PC-9 (cell line): ENCODE measurements around the gene CALM1. TPM values are rescaled to one million over a fixed set of nuclear protein-coding genes. Genes with fewer than 3 reads are reported as not detected.

Experiments used
- BruUV-seq: library from RNA; stranded (reverse); fragments of 400-500 nt; replicated peaks from 2 replicates; lab custom pipeline; 2021; lab: Mats Ljungman, UMichigan
- CTCF ChIA-PET: fragments of 300-600 bp; sonication (Branson Sonifier 250); formaldehyde crosslinking; loops from one replicate; lab custom pipeline; 2022; ENCODE audit warnings: antibody characterized with exemption; lab: Charles Lee
- POLR2A ChIA-PET: fragments of 300-600 bp; sonication (Branson Sonifier 250); formaldehyde crosslinking; loops from one replicate; lab custom pipeline; 2022; ENCODE audit warnings: antibody characterized with exemption; ENCODE audit not compliant: unreplicated experiment; lab: Charles Lee
- DNase-seq, 2 experiments: peaks; one replicate each; pipeline versions ENCODE4 v3.0.0 to v3.0.0-alpha.2; 2015 to 2022; ENCODE audit warnings: mixed read lengths in 1 of 2
- H2AFZ ChIP-seq: fragments of 200-600 bp; sonication (generic); 2 replicates; pipeline ENCODE4 v1.8.1; 2017; ENCODE audit warnings: antibody characterized with exemption
- H3F3A ChIP-seq: fragments of 200-600 bp; sonication (generic); 2 replicates; pipeline ENCODE4 v1.8.1; 2017; ENCODE audit warnings: antibody characterized with exemption, mild to moderate bottlenecking, low read depth; ENCODE audit not compliant: insufficient read depth
- H3K27ac ChIP-seq: fragments of 200-600 bp; sonication (generic); 2 replicates; pipeline ENCODE4 v1.6.1; 2016; ENCODE audit warnings: mixed run types
- H3K27me3 ChIP-seq: fragments of 200-600 bp; sonication (generic); 2 replicates; pipeline ENCODE4 v1.6.1; 2016; ENCODE audit warnings: low read depth, mixed run types; ENCODE audit not compliant: insufficient read depth
- H3K36me3 ChIP-seq: fragments of 200-600 bp; sonication (generic); 2 replicates; pipeline ENCODE4 v1.6.1; 2016; ENCODE audit warnings: low read depth, mixed run types
- H3K4me1 ChIP-seq: fragments of 200-600 bp; sonication (generic); replicated peaks from 2 replicates; pipeline ENCODE4 v1.6.1; 2016; ENCODE audit warnings: mixed run types; ENCODE audit not compliant: insufficient read depth
- H3K4me2 ChIP-seq: fragments of 200-600 bp; sonication (generic); 2 replicates; pipeline ENCODE4 v1.6.1; 2017; ENCODE audit warnings: mixed run types
- H3K4me3 ChIP-seq: fragments of 200-600 bp; sonication (generic); 2 replicates; pipeline ENCODE4 v1.6.1; 2016; ENCODE audit warnings: mixed run types
- H3K79me2 ChIP-seq: fragments of 200-600 bp; sonication (generic); 2 replicates; pipeline ENCODE4 v1.6.1; 2017; ENCODE audit warnings: low read depth, mixed run types
- H3K9me2 ChIP-seq: fragments of 200-600 bp; sonication (generic); 2 replicates; pipeline ENCODE4 v1.8.1; 2017; ENCODE audit warnings: mild to moderate bottlenecking; ENCODE audit not compliant: insufficient read depth
- H3K9me3 ChIP-seq: fragments of 200-600 bp; sonication (generic); 2 replicates; pipeline ENCODE4 v1.8.1; 2016; ENCODE audit warnings: low read depth; ENCODE audit not compliant: insufficient read depth
- H4K20me1 ChIP-seq: fragments of 200-600 bp; sonication (generic); 2 replicates; pipeline ENCODE4 v1.8.1; 2017; ENCODE audit not compliant: insufficient read depth
- CTCF ChIP-seq: fragments of 200-600 bp; sonication (generic); conservative IDR thresholded peaks from 2 replicates; pipeline ENCODE4 v1.6.1; 2017; ENCODE audit warnings: mixed run types, antibody characterized with exemption, mild to moderate bottlenecking, moderate library complexity
- EZH2 ChIP-seq: fragments of 200-600 bp; sonication (generic); IDR thresholded peaks from 2 replicates; pipeline ENCODE4 v1.8.0; 2017; ENCODE audit warnings: antibody characterized with exemption, low read depth
- intact Hi-C: fragments of 100-400 bp; cut with micrococcal nuclease; formaldehyde crosslinking; loops from one replicate; pipeline ENCODE4 v1.10.0; 2022; ENCODE audit not compliant: unreplicated experiment
- total RNA-seq: library from RNA; stranded (reverse); gene quantifications from 2 replicates; pipeline ENCODE4 v1.2.3, GENCODE V29; 2021

CALM1 gene
- total RNA-seq, 1 experiment from 2014 or later: 103 TPM

GRCh38 chr14:90445011-90445410, 48.2 kb downstream of the CALM1 start:
- Histone ChIP-seq H3K4me3 (no peak overlapping the region), H3F3A (peaks cover 28% of the 10 kb centered on the region), H3K36me3 (no peaks in the 10 kb centered on the region), H3K27me3 (no peaks in the 10 kb centered on the region), H3K9me2 (no peaks in the 10 kb centered on the region), H3K4me1 (peaks cover 29% of the 10 kb centered on the region), H3K27ac (peak overlapping the region; percentile 91), H4K20me1 (no peaks in the 10 kb centered on the region), H3K79me2 (no peaks in the 10 kb centered on the region), H3K9me3 (no peaks in the 10 kb centered on the region), H3K4me2 (peak overlapping the region; percentile 62), H2AFZ (no peak overlapping the region)
- intact Hi-C loops: loop anchor here (2.0 kb wide), 1 partner anchor 78 kb away; no protein-coding TSS in a partner anchor
- no TSS peak for BruUV-seq
- no peak for TF ChIP-seq EZH2
- TF ChIP-seq CTCF: no peak
- ChIA-PET POLR2A (no interaction called here), CTCF (no interaction called here)
- DNase-seq: no peak

- Histone ChIP-seq H3K27me3 (no peaks in the 10 kb centered on the region), H3F3A (peaks cover 28% of the 10 kb centered on the region), H2AFZ (no peak overlapping the region), H3K4me2 (no peak overlapping the region), H3K36me3 (no peaks in the 10 kb centered on the region), H3K9me2 (no peaks in the 10 kb centered on the region), H4K20me1 (no peaks in the 10 kb centered on the region), H3K9me3 (no peaks in the 10 kb centered on the region), H3K4me3 (no peak overlapping the region), H3K79me2 (no peaks in the 10 kb centered on the region), H3K4me1 (peaks cover 29% of the 10 kb centered on the region), H3K27ac (no peak overlapping the region)
- CTCF ChIA-PET: no interaction called here
- no TSS peak for BruUV-seq
- intact Hi-C loops: no loop called here
- TF ChIP-seq CTCF: no peak
- TF ChIP-seq EZH2: no peak
- POLR2A ChIA-PET: no interaction called here
- DNase-seq: no peak
These were observed 49.6 kb downstream of the CALM1 start for GRCh38 chr14:90446405-90446804.

GRCh38 chr14:90447720-90448497, 51.1 kb downstream of the CALM1 start:
- intact Hi-C loops: no loop called here
- H3F3A ChIP-seq: peaks cover 24% of the 10 kb centered on the region
- CTCF ChIA-PET: no interaction called here
- no peak for DNase-seq
- no peaks in the 10 kb centered on the region for H3K79me2 ChIP-seq
- no peaks in the 10 kb centered on the region for H3K9me2 ChIP-seq
- no peak overlapping the region for H3K27ac ChIP-seq
- H3K4me3 ChIP-seq: no peak overlapping the region
- no TSS peak for BruUV-seq
- H4K20me1 ChIP-seq: no peaks in the 10 kb centered on the region
- H2AFZ ChIP-seq: no peak overlapping the region
- H3K4me2 ChIP-seq: no peak overlapping the region
- no peaks in the 10 kb centered on the region for H3K9me3 ChIP-seq
- H3K36me3 ChIP-seq: no peaks in the 10 kb centered on the region
- no peaks in the 10 kb centered on the region for H3K27me3 ChIP-seq
- H3K4me1 ChIP-seq: peaks cover 20% of the 10 kb centered on the region
- POLR2A ChIA-PET: no interaction called here
- no peak for TF ChIP-seq EZH2
- no peak for TF ChIP-seq CTCF
